Keratinocyte (primary cell): ENCODE results near the gene BEST1. TPM values are rescaled to one million over a fixed set of nuclear protein-coding genes. Genes with fewer than 3 reads are reported as not detected.

Experiments
- DNase-seq: peaks from one replicate; pipeline ENCODE4 v3.0.0-alpha.2; 2011; ENCODE audit warnings: low read depth, missing footprints, low spot score
- FAIRE-seq: peaks from 2 replicates; lab custom pipeline; 2011; peaks lifted over from hg19 to GRCh38; lab: Jason Lieb, UNC
- H2AFZ ChIP-seq: 2 replicates; pipeline ENCODE4 v1.6.0; 2012; ENCODE audit warnings: low read length, control low read depth, inconsistent platforms; ENCODE audit not compliant: control insufficient read depth
- H3K27ac ChIP-seq: 2 replicates; pipeline ENCODE4 v1.5.1; 2011; ENCODE audit warnings: low read length; ENCODE audit not compliant: control insufficient read depth, insufficient read depth
- H3K27me3 ChIP-seq: 3 replicates; pipeline ENCODE4 v1.6.0; 2011; ENCODE audit warnings: low read length; ENCODE audit not compliant: control insufficient read depth, insufficient read depth; ENCODE audit errors: extremely low read depth
- H3K36me3 ChIP-seq, 2 experiments: 2 replicates in 1 of 2; 3 replicates in 1 of 2; pipeline ENCODE4 v1.5.1; 2011; ENCODE audit warnings: low read length in 2 of 2, mild to moderate bottlenecking in 1 of 2; ENCODE audit not compliant: control insufficient read depth in 2 of 2, insufficient read depth in 2 of 2; ENCODE audit errors: extremely low read depth in 1 of 2
- H3K4me1 ChIP-seq: 3 replicates; pipeline ENCODE4 v1.5.1; 2011; ENCODE audit warnings: low read length; ENCODE audit not compliant: control insufficient read depth, insufficient read depth; ENCODE audit errors: extremely low read depth
- H3K4me2 ChIP-seq: 3 replicates; pipeline ENCODE4 v1.6.0; 2011; ENCODE audit warnings: low read depth, low read length; ENCODE audit not compliant: control insufficient read depth, insufficient read depth; ENCODE audit errors: extremely low read depth
- H3K4me3 ChIP-seq, 3 experiments: fragments of 200-600 bp in 1 of 3; sonication (generic) in 1 of 3; 2 replicates in 2 of 3; 3 replicates in 1 of 3; pipeline ENCODE4 v1.5.1; 2011 to 2016; ENCODE audit warnings: low read length in 3 of 3, mild to moderate bottlenecking in 3 of 3, control low read depth in 2 of 3, inconsistent platforms in 1 of 3, low read depth in 1 of 3, mixed read lengths in 1 of 3, mixed run types in 1 of 3, moderate library complexity in 1 of 3; ENCODE audit not compliant: control insufficient read depth in 2 of 3, insufficient read depth in 2 of 3; ENCODE audit errors: extremely low read depth in 1 of 3
- H3K79me2 ChIP-seq: 2 replicates; pipeline ENCODE4 v1.6.0; 2012; ENCODE audit warnings: low read length; ENCODE audit not compliant: control insufficient read depth, insufficient read depth
- H3K9ac ChIP-seq: 3 replicates; pipeline ENCODE4 v1.6.0; 2011; ENCODE audit warnings: low read length; ENCODE audit not compliant: control insufficient read depth, insufficient read depth; ENCODE audit errors: extremely low read depth
- H3K9me1 ChIP-seq: 3 replicates; pipeline ENCODE4 v1.6.0; 2011; ENCODE audit warnings: low read length; ENCODE audit not compliant: control insufficient read depth, insufficient read depth; ENCODE audit errors: extremely low read depth
- H3K9me3 ChIP-seq: 2 replicates; pipeline ENCODE4 v1.5.1; 2012; ENCODE audit warnings: low read depth, low read length; ENCODE audit not compliant: control insufficient read depth
- H4K20me1 ChIP-seq: 3 replicates; pipeline ENCODE4 v1.6.0; 2011; ENCODE audit warnings: low read length; ENCODE audit not compliant: control insufficient read depth, insufficient read depth; ENCODE audit errors: extremely low read depth
- EZH2 ChIP-seq: IDR thresholded peaks from one replicate; pipeline ENCODE4 v1.6.1; 2012; ENCODE audit warnings: inconsistent platforms, mild to moderate bottlenecking, low read length, moderate library complexity
- dilution Hi-C: fragments of 300-500 bp; cut with MboI; formaldehyde crosslinking; loops from one replicate; pipeline ENCODE4 v1.7.0; 2020; ENCODE audit warnings: low sequenced_read_pairs; ENCODE audit not compliant: extremely low pct_ligation_motif_present
- polyA plus RNA-seq, 5 experiments: library from polyadenylated mRNA; depleted of rRNA in 3 of 5; stranded (reverse) in 3 of 5; stranded (forward) in 1 of 5; unstranded in 1 of 5; fragments of >200 nt; gene quantifications; 1 replicate in 1 of 5; 2 replicates in 3 of 5; 3 replicates in 1 of 5; pipeline versions ENCODE4 v1.2.1 to v1.2.3, GENCODE V29; 2011 to 2012; ENCODE audit warnings: missing spikeins in 2 of 5, low read depth in 1 of 5, low replicate concordance in 1 of 5
- TF ChIP-seq, protein P1 (sequence below), 3 experiments: IDR thresholded peaks in 1 of 3; conservative IDR thresholded peaks in 1 of 3; optimal IDR thresholded peaks in 1 of 3; 2 replicates in 2 of 3; 3 replicates in 1 of 3; pipeline versions ENCODE3 to v1.5.1; 2011; ENCODE audit warnings: low read length in 3 of 3, mild to moderate bottlenecking in 3 of 3, moderate library complexity in 2 of 3, control low read depth in 1 of 3, inconsistent platforms in 1 of 3; ENCODE audit not compliant: insufficient read depth in 2 of 3; ENCODE audit errors: extremely low read depth in 1 of 3

The BEST1 gene
- polyA plus RNA-seq, 1 donor (not counting 4 experiments of a cell fraction or from before 2014, with no cell fraction given) = 0.13 TPM

GRCh38 chr11:61902313-61902712 lies 47.8 kb upstream of the BEST1 start:
- peaks cover 6% of the 10 kb centered on the region for H3K27me3 ChIP-seq
- no peak overlapping the region for H3K4me2 ChIP-seq
- dilution Hi-C loops = loop anchor here (25.0 kb wide), 1 partner anchor 185 kb away; no protein-coding TSS in a partner anchor

GRCh38 chr11:61903845-61904244 lies 46.3 kb upstream of the BEST1 start:
- Histone ChIP-seq H3K27me3 (peaks cover 6% of the 10 kb centered on the region), H4K20me1 (no peaks in the 10 kb centered on the region), H2AFZ (no peak overlapping the region), H3K79me2 (no peaks in the 10 kb centered on the region), H3K9ac (no peak overlapping the region), H3K36me3 (no peaks in the 10 kb centered on the region), H3K27ac (no peak overlapping the region), H3K9me1 (no peaks in the 10 kb centered on the region), H3K4me3 (no peak overlapping the region), H3K9me3 (no peaks in the 10 kb centered on the region), H3K4me1 (no peaks in the 10 kb centered on the region), H3K4me2 (no peak overlapping the region)
- DNase-seq (no peak), FAIRE-seq (no peak)
- no peak for TF ChIP-seq EZH2
- TF ChIP-seq, protein P1, sequence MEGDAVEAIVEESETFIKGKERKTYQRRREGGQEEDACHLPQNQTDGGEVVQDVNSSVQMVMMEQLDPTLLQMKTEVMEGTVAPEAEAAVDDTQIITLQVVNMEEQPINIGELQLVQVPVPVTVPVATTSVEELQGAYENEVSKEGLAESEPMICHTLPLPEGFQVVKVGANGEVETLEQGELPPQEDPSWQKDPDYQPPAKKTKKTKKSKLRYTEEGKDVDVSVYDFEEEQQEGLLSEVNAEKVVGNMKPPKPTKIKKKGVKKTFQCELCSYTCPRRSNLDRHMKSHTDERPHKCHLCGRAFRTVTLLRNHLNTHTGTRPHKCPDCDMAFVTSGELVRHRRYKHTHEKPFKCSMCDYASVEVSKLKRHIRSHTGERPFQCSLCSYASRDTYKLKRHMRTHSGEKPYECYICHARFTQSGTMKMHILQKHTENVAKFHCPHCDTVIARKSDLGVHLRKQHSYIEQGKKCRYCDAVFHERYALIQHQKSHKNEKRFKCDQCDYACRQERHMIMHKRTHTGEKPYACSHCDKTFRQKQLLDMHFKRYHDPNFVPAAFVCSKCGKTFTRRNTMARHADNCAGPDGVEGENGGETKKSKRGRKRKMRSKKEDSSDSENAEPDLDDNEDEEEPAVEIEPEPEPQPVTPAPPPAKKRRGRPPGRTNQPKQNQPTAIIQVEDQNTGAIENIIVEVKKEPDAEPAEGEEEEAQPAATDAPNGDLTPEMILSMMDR (optimal IDR thresholded peaks at IDR 0.05 in 1 of 3, IDR thresholded peaks at IDR 0.05 in 1 of 3, conservative IDR thresholded peaks at IDR 0.05 in 1 of 3; ENCODE audit: extremely low read depth in 1 of 3, insufficient read depth in 2 of 3, low read length in 3 of 3) = no peak
- dilution Hi-C loops = loop anchor here (25.0 kb wide), 1 partner anchor 183 kb away; no protein-coding TSS in a partner anchor

More at GRCh38 chr11:61902313-61902712, 47.8 kb upstream of the BEST1 start:
- Histone ChIP-seq H3K9me3 (no peaks in the 10 kb centered on the region), H3K4me3 (no peak overlapping the region), H3K9ac (no peak overlapping the region), H3K9me1 (no peaks in the 10 kb centered on the region), H3K36me3 (no peaks in the 10 kb centered on the region), H3K79me2 (no peaks in the 10 kb centered on the region), H2AFZ (no peak overlapping the region), H4K20me1 (no peaks in the 10 kb centered on the region), H3K4me1 (no peaks in the 10 kb centered on the region), H3K27ac (no peak overlapping the region)
- no peak for TF ChIP-seq EZH2
- DNase-seq (no peak), FAIRE-seq (no peak)

DNA sequence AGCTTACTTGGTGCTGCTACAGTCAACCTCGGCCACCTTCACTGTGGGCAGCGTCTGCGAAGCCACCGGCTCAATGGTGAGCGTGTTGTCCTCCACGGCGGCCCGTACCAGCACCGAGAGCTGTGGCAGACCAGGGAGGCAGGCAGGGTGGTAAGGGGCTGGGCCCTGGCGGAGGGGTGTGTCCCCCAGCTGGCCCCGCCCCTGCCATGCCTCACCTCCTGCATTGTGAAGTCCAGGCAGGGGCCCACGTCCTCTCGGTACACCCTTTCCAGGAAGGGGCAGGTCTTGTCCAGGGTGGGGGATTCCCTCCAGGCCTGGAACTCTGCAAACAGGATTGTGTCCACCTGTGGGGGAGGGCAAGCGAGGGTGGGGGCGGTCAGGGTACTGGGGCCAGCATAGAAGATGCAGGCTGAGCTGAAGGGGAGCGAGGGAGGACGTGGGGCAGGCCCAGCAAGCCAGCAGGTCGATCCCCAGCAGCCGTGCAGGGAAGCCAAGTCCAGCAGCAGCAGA lies 45.6 kb upstream of the BEST1 start:
- no peak for DNase-seq
- no peaks in the 10 kb centered on the region for H3K4me1 ChIP-seq
- H2AFZ ChIP-seq = no peak overlapping the region
- no peaks in the 10 kb centered on the region for H3K36me3 ChIP-seq
- H3K9ac ChIP-seq = no peak overlapping the region
- no peaks in the 10 kb centered on the region for H3K9me1 ChIP-seq
- no peaks in the 10 kb centered on the region for H4K20me1 ChIP-seq
- no peak overlapping the region for H3K27ac ChIP-seq
- H3K79me2 ChIP-seq = no peaks in the 10 kb centered on the region
- H3K9me3 ChIP-seq = no peaks in the 10 kb centered on the region
- dilution Hi-C loops = loop anchor here (25.0 kb wide), 1 partner anchor 183 kb away; no protein-coding TSS in a partner anchor
- TF ChIP-seq EZH2 = no peak
- TF ChIP-seq, protein P1 (optimal IDR thresholded peaks at IDR 0.05 in 1 of 3, IDR thresholded peaks at IDR 0.05 in 1 of 3, conservative IDR thresholded peaks at IDR 0.05 in 1 of 3; ENCODE audit: extremely low read depth in 1 of 3, insufficient read depth in 2 of 3, low read length in 3 of 3) = no peak
- no peak for FAIRE-seq
- H3K4me2 ChIP-seq = no peak overlapping the region
- H3K4me3 ChIP-seq = no peak overlapping the region
- H3K27me3 ChIP-seq = peaks cover 6% of the 10 kb centered on the region
